HG02763 (cell line): Measurements from ENCODE around the gene FOXO4.
A peak's percentile ranks its signal among the peaks of the same experiment; 100 is the strongest.
"Not testable (repeated sequence)": the region's sequence is repeated elsewhere in the genome, so short reads cannot be mapped to it uniquely, and the experiment has no call there.

ENCODE experiments used
- ATAC-seq: cut with Tn5 transposase; IDR thresholded peaks from one replicate; pipeline ENCODE4 v1.9.1; 2021; ENCODE audit warnings: mild to moderate bottlenecking, moderate library complexity; ENCODE audit not compliant: unreplicated experiment

The FOXO4 gene

GRCh38 chrX:71095555-71095980, at the start of gene FOXO4:
TSS of gene FOXO4 (plus strand) at chrX:71095851. CDS start at chrX:71096529, 678 bp downstream.
- ATAC-seq: peak; percentile 85

- not testable (repeated sequence) for ATAC-seq
Observed at GRCh38 chrX:71047891-71048290, 47.8 kb upstream of the FOXO4 start.

- ATAC-seq: no peak
Observed at GRCh38 chrX:71052721-71053120, 42.9 kb upstream of the FOXO4 start.

- peak; percentile 88 for ATAC-seq
Observed at GRCh38 chrX:71053217-71053621, 42.4 kb upstream of the FOXO4 start.

GRCh38 chrX:71056867-71057266, 38.8 kb upstream of the FOXO4 start:
- no peak for ATAC-seq

GRCh38 chrX:71057848-71058530, 37.7 kb upstream of the FOXO4 start:
- ATAC-seq: no peak

GRCh38 chrX:71060127-71060526, 35.5 kb upstream of the FOXO4 start:
- ATAC-seq: no peak

- ATAC-seq: no peak
Observed at GRCh38 chrX:71067089-71067488, 28.6 kb upstream of the FOXO4 start.

- no peak for ATAC-seq
Observed at GRCh38 chrX:71067712-71068043, 28.0 kb upstream of the FOXO4 start.

- ATAC-seq: peak; percentile 92
Observed at GRCh38 chrX:71068044-71068918, 27.4 kb upstream of the FOXO4 start, which contains the start of gene SNX12. TSS of gene SNX12 (minus strand) at chrX:71068334. CDS start at chrX:71068306, 28 bp downstream.

GRCh38 chrX:71070531-71070930, 25.1 kb upstream of the FOXO4 start:
- ATAC-seq: no peak

- ATAC-seq: no peak
Observed at GRCh38 chrX:71081330-71082123, 14.1 kb upstream of the FOXO4 start.

GRCh38 chrX:71082124-71082647, 13.5 kb upstream of the FOXO4 start:
- ATAC-seq: no peak

- no peak for ATAC-seq
Observed at GRCh38 chrX:71082822-71083221, 12.8 kb upstream of the FOXO4 start.

- no peak for ATAC-seq
Observed at GRCh38 chrX:71085900-71086299, 9.8 kb upstream of the FOXO4 start.

- no peak for ATAC-seq
Observed at GRCh38 chrX:71091263-71091662, 4.4 kb upstream of the FOXO4 start.

GRCh38 chrX:71095033-71095432, 618 bp upstream of the FOXO4 start:
- no peak for ATAC-seq

GRCh38 chrX:71095981-71096759, 519 bp downstream of the FOXO4 start:
- peak; percentile 16 for ATAC-seq

GRCh38 chrX:71096760-71097032, 1.0 kb downstream of the FOXO4 start:
- no peak for ATAC-seq

- peak; percentile 37 for ATAC-seq
Observed at GRCh38 chrX:71098302-71098701, 2.7 kb downstream of the FOXO4 start.
